ENCODE data around the gene AHCYL1. TPM values are rescaled to one million over a fixed set of nuclear protein-coding genes. Genes with fewer than 3 reads are reported as not detected.

The AHCYL1 gene
- total and polyA plus RNA-seq, 2 donors (not counting 1 experiment from before 2014, with no cell fraction given): 24.3 to 51.4 TPM

- no peak for ATAC-seq (ENCODE audit: low read depth)
These were observed 73.5 kb downstream of the AHCYL1 start for GRCh38 chr1:110057963-110058518.

GRCh38 chr1:110058591-110058990, 74.0 kb downstream of the AHCYL1 start:
- no peaks in the 10 kb centered on the region for H3K27me3 Mint-ChIP-seq
- no peaks in the 10 kb centered on the region for H3K9me3 ChIP-seq (ENCODE audit: control extremely low read depth in 1 of 3, control insufficient read depth in 2 of 3, insufficient read depth in 1 of 3, low read length in 2 of 3)
- H3K27me3 ChIP-seq (replicated peaks in 1 of 4; ENCODE audit: control extremely low read depth in 1 of 4, control insufficient read depth in 3 of 4, insufficient read depth in 4 of 4, low read length in 3 of 4): no peaks in the 10 kb centered on the region
- intact Hi-C loops (cut with micrococcal nuclease): no loop called here
- H3K4me1 Mint-ChIP-seq: no peaks in the 10 kb centered on the region
- no peak overlapping the region for H3K27ac Mint-ChIP-seq
- no peaks in the 10 kb centered on the region for H3K9me3 Mint-ChIP-seq (ENCODE audit: insufficient read depth)
- H2AFZ ChIP-seq (ENCODE audit: insufficient read depth, low read depth, low read length, poor library complexity, severe bottlenecking): no peak overlapping the region
- H3K4me3 Mint-ChIP-seq: no peak overlapping the region
- ChIA-PET CTCF (interaction anchor here (1.0 to 3.3 kb wide), 4 partner anchors 8 to 17 kb away, joined by 3 to 13 read pairs (median 8); no protein-coding TSS in a partner anchor), POLR2A (interaction anchor here (1.3 kb wide), 1 partner anchor 11 kb away, joined by 6 read pairs; no protein-coding TSS in a partner anchor)
- H3K4me2 ChIP-seq (replicated peaks; ENCODE audit: low read depth, low read length, poor library complexity, severe bottlenecking): no peak overlapping the region
- H3K4me3 ChIP-seq (ENCODE audit: control extremely low read depth in 1 of 5, extremely low read depth in 1 of 5, insufficient read depth in 1 of 5, low read depth in 2 of 5, low read length in 4 of 5): no peak overlapping the region
- no CpG with 5 or more reads among the region's 1 CpG for WGBS (ENCODE audit: insufficient coverage)
- H3K27ac ChIP-seq (ENCODE audit: low read length in 2 of 2): no peak overlapping the region
- peaks cover 2 to 55% of the 10 kb centered on the region in 2 experiments for H3K36me3 ChIP-seq (replicated peaks in 1 of 2; ENCODE audit: control extremely low read depth in 1 of 2, control insufficient read depth in 1 of 2, extremely low read depth in 1 of 2, insufficient read depth in 2 of 2, low read length in 1 of 2)
- no peak for DNase-seq
- ATAC-seq (ENCODE audit: low read depth): no peak
- peaks cover 34% of the 10 kb centered on the region for H4K20me1 ChIP-seq (ENCODE audit: control insufficient read depth, insufficient read depth, low read length, poor library complexity, severe bottlenecking)
- no peak overlapping the region for H3K9ac ChIP-seq (ENCODE audit: low read length)
- TF ChIP-seq EZH2 (IDR thresholded peaks at IDR 0.05; ENCODE audit: borderline replicate concordance, insufficient read depth, low read depth, low read length, poor library complexity, severe bottlenecking) (no peak), CTCF (IDR thresholded peaks at IDR 0.05) (no peak)
- no peaks in the 10 kb centered on the region for H3K4me1 ChIP-seq (ENCODE audit: control insufficient read depth in 2 of 2, insufficient read depth in 2 of 2, low read length in 2 of 2)
- H3K79me2 ChIP-seq (ENCODE audit: control insufficient read depth, insufficient read depth, low read length): peaks cover 3% of the 10 kb centered on the region

More at GRCh38 chr1:110057963-110058518, 73.5 kb downstream of the AHCYL1 start:
- H3K27me3 ChIP-seq (replicated peaks in 1 of 4; ENCODE audit: control extremely low read depth in 1 of 4, control insufficient read depth in 3 of 4, insufficient read depth in 4 of 4, low read length in 3 of 4): no peaks in the 10 kb centered on the region
- intact Hi-C loops (cut with micrococcal nuclease): no loop called here
- Mint-ChIP-seq H3K27ac (no peak overlapping the region), H3K27me3 (no peaks in the 10 kb centered on the region), H3K9me3 (ENCODE audit: insufficient read depth) (no peaks in the 10 kb centered on the region), H3K4me1 (no peaks in the 10 kb centered on the region), H3K4me3 (no peak overlapping the region)
- peaks cover 2 to 61% of the 10 kb centered on the region in 2 experiments for H3K36me3 ChIP-seq (replicated peaks in 1 of 2; ENCODE audit: control extremely low read depth in 1 of 2, control insufficient read depth in 1 of 2, extremely low read depth in 1 of 2, insufficient read depth in 2 of 2, low read length in 1 of 2)
- H3K9me3 ChIP-seq (ENCODE audit: control extremely low read depth in 1 of 3, control insufficient read depth in 2 of 3, insufficient read depth in 1 of 3, low read length in 2 of 3): no peaks in the 10 kb centered on the region
- H3K4me2 ChIP-seq (replicated peaks; ENCODE audit: low read depth, low read length, poor library complexity, severe bottlenecking): no peak overlapping the region
- no peak overlapping the region for H2AFZ ChIP-seq (ENCODE audit: insufficient read depth, low read depth, low read length, poor library complexity, severe bottlenecking)
- H3K4me3 ChIP-seq (ENCODE audit: control extremely low read depth in 1 of 5, extremely low read depth in 1 of 5, insufficient read depth in 1 of 5, low read depth in 2 of 5, low read length in 4 of 5): no peak overlapping the region
- peaks cover 36% of the 10 kb centered on the region for H4K20me1 ChIP-seq (ENCODE audit: control insufficient read depth, insufficient read depth, low read length, poor library complexity, severe bottlenecking)
- no peak for TF ChIP-seq CTCF (IDR thresholded peaks at IDR 0.05)
- DNase-seq: no peak
- WGBS (ENCODE audit: insufficient coverage): 97% methylated on average over 3 of the region's 7 CpGs
- no peak overlapping the region for H3K27ac ChIP-seq (ENCODE audit: low read length in 2 of 2)
- H3K9ac ChIP-seq (ENCODE audit: low read length): no peak overlapping the region
- peaks cover 3% of the 10 kb centered on the region for H3K79me2 ChIP-seq (ENCODE audit: control insufficient read depth, insufficient read depth, low read length)
- no peaks in the 10 kb centered on the region for H3K4me1 ChIP-seq (ENCODE audit: control insufficient read depth in 2 of 2, insufficient read depth in 2 of 2, low read length in 2 of 2)
- ChIA-PET CTCF (interaction anchor here (0.9 to 3.3 kb wide), 4 partner anchors 11 to 39 kb away, joined by 3 to 13 read pairs (median 4); no protein-coding TSS in a partner anchor), POLR2A (no interaction called here)

All from B cell (primary cell).